LNCaP clone FGC (cell line): Measurements from ENCODE around the gene TUBB2B.

Source experiments
- DNase-seq: peaks from one replicate; pipeline ENCODE4 v3.0.0-alpha.2; 2011; ENCODE audit warnings: low read depth
- H3K4me3 ChIP-seq: 2 replicates; pipeline ENCODE4 v1.5.1; 2011; ENCODE audit warnings: mild to moderate bottlenecking, low read depth, low read length, control low read depth
- CTCF ChIP-seq: IDR thresholded peaks from 2 replicates; pipeline ENCODE4 v1.5.1; 2012; ENCODE audit warnings: mild to moderate bottlenecking; ENCODE audit not compliant: control insufficient read depth, insufficient read depth; ENCODE audit errors: extremely low read depth

TUBB2B gene

GRCh38 chr6:3270258-3270657 is 42.8 kb upstream of the TUBB2B start:
- no peak for TF ChIP-seq CTCF

GRCh38 chr6:3269281-3269975 is 42.0 kb upstream of the TUBB2B start:
- no peak for TF ChIP-seq CTCF
- DNase-seq, result no peak
- H3K4me3 ChIP-seq, result no peak overlapping the region

More at GRCh38 chr6:3270258-3270657, 42.8 kb upstream of the TUBB2B start:
- no peak overlapping the region for H3K4me3 ChIP-seq
- no peak for DNase-seq

- TF ChIP-seq CTCF, result no peak
- no peak for DNase-seq
- H3K4me3 ChIP-seq, result no peak overlapping the region
These were observed 41.2 kb upstream of the TUBB2B start for GRCh38 chr6:3268680-3269079.

GRCh38 chr6:3267162-3267561 is 39.7 kb upstream of the TUBB2B start:
- DNase-seq, result no peak
- TF ChIP-seq CTCF, result no peak
- no peak overlapping the region for H3K4me3 ChIP-seq

- DNase-seq, result no peak
- no peak overlapping the region for H3K4me3 ChIP-seq
- TF ChIP-seq CTCF, result no peak
These were observed 38.7 kb upstream of the TUBB2B start for GRCh38 chr6:3266170-3266569.

- no peak overlapping the region for H3K4me3 ChIP-seq
- TF ChIP-seq CTCF, result no peak
- DNase-seq, result no peak
These were observed 38.2 kb upstream of the TUBB2B start for GRCh38 chr6:3265671-3266070.

- no peak for TF ChIP-seq CTCF
- DNase-seq, result no peak
These were observed 36.9 kb upstream of the TUBB2B start for GRCh38 chr6:3264356-3264755.

More at GRCh38 chr6:3264356-3264755, 36.9 kb upstream of the TUBB2B start:
- H3K4me3 ChIP-seq, result no peak overlapping the region
